Heart left ventricle (tissue), 16 donors: ENCODE measurements around the gene CILP2. TPM values are rescaled to one million over a fixed set of nuclear protein-coding genes. Genes with fewer than 3 reads are reported as not detected.
A peak's percentile ranks its signal among the peaks of the same experiment; 100 is the strongest.

Experiments used
- ATAC-seq, 4 donors: fragments of 200-7000 bp; cut with Tn5 transposase; one replicate each; pipeline ENCODE4 v1.9.1; 2020 to 2022; ENCODE audit warnings: moderate library complexity in 4 of 4, mild to moderate bottlenecking in 3 of 4, moderate number of reproducible peaks in 1 of 4
- DNase-seq, 5 donors: peaks; one replicate each; pipeline ENCODE4 v3.0.0-alpha.2; 2020
- H3K27ac ChIP-seq, 12 donors: fragments of 200-600 bp; sonication (generic) in 4 of 12; one replicate each; pipeline versions ENCODE4 v1.5.0 to v1.8.0; 2016 to 2022; ENCODE audit warnings: mild to moderate bottlenecking in 2 of 12
- H3K27me3 ChIP-seq, 9 donors: fragments of 200-600 bp; sonication (generic) in 2 of 9; one replicate each; pipeline versions ENCODE4 v1.5.1 to v1.8.0; 2016 to 2022; ENCODE audit warnings: mild to moderate bottlenecking in 3 of 9
- H3K36me3 ChIP-seq, 9 donors: fragments of 200-600 bp; sonication (generic) in 2 of 9; one replicate each; pipeline versions ENCODE4 v1.5.0 to v1.8.0; 2018 to 2022; ENCODE audit warnings: mild to moderate bottlenecking in 2 of 9
- H3K4me1 ChIP-seq, 12 donors: fragments of 200-600 bp; sonication (generic) in 4 of 12; one replicate each; pipeline versions ENCODE4 v1.5.0 to v1.8.0; 2016 to 2022; ENCODE audit warnings: mild to moderate bottlenecking in 3 of 12
- H3K4me3 ChIP-seq, 12 donors: fragments of 200-600 bp; sonication (generic) in 4 of 12; one replicate each; pipeline versions ENCODE4 v1.5.0 to v1.8.0; 2017 to 2022; ENCODE audit warnings: mild to moderate bottlenecking in 9 of 12, moderate library complexity in 4 of 12
- H3K9me3 ChIP-seq, 12 donors: fragments of 200-600 bp; sonication (generic) in 4 of 12; one replicate each; pipeline versions ENCODE4 v1.5.0 to v1.8.0; 2016 to 2022; ENCODE audit warnings: mild to moderate bottlenecking in 1 of 12
- CTCF ChIP-seq, 12 donors: fragments of 200-600 bp; sonication (generic) in 4 of 12; IDR thresholded peaks; one replicate each; pipeline versions ENCODE4 v1.5.0 to v1.8.0; 2018 to 2022; ENCODE audit warnings: antibody characterized with exemption in 12 of 12, mild to moderate bottlenecking in 5 of 12
- POLR2A ChIP-seq, 2 donors: fragments of 450-650 bp; IDR thresholded peaks; one replicate each; pipeline ENCODE4 v1.6.1; 2017; ENCODE audit warnings: antibody characterized with exemption in 2 of 2, mild to moderate bottlenecking in 2 of 2, moderate library complexity in 2 of 2
- WGBS, 4 donors: extraction: QIAGEN DNeasy Blood & Tissue Kit in 2 of 4; methylation state at CpG; one replicate each; pipeline versions ENCODE4 v1.1.5 to v1.1.7; 2013 to 2018; 5-methylcytosine and 5-hydroxymethylcytosine counted together
- intact Hi-C, 10 donors: fragments of 100-400 bp; cut with DNase I; formaldehyde crosslinking; loops; one replicate each; pipeline versions ENCODE4 v1.11.1 to v1.14.2; 2022
- polyA plus RNA-seq, 2 donors: library from polyadenylated mRNA; stranded (reverse); fragments of 200-250 nt; gene quantifications; one replicate each; pipeline ENCODE4 v1.2.3, GENCODE V29; 2013
- total RNA-seq, 9 donors: library from RNA; depleted of rRNA in 2 of 9; stranded (reverse); fragments of >200 nt in 2 of 9; fragmentation: NEBNext Ultra II Directional in 3 of 9; extraction: Animal tissue kit (Norgen Biotek cat#: 25700) in 3 of 9; gene quantifications; one replicate each; pipeline versions ENCODE4 v1.1.0 to v1.2.4, GENCODE V29; 2016 to 2023
- donor health status: ischemic (EF 13 %, LVEDD 7.1; RV severe dilation, severe dysfunction).
- donor health status: healthy with polysubstance abuse.
- donor health status: DM: no; HTN: yes; CAD: no.
- donor health status: DM: no; HTN: no; CAD: no.
- donor health status: ischemic (EF 25% LVEDD 6.9; RV normal size, moderate dysfunction).
- donor health status: ischemic (EF 25% LVEDD 5.7; RV mildly dilated, moderate dysfunction).
- donor health status: healthy.
- donor health status: DM: yes; HTN: yes; CAD: no.
- donor health status: ischemic (EF 35%, LVEDD 5.7; RV mildly dilated, moderate dysfunction).
- donor health status: nonischemic (EF 11% LVEDD 7.7; RV severe dilation, severe dysfunction).
- donor health status: DM: yes; HTN: yes; CAD: no.
- donor health status: PGD.
- donor health status: ischemic (EF 29% LVEDD 5.4; RV normal size, mild dysfunction).
- donor health status: nonischemic (EF 23%, LVEDD 6.1; RV moderate dilation, normal function).

The CILP2 gene
- total and polyA plus RNA-seq, 11 donors, result 0.07 to 0.61 (median 0.22) TPM; not detected in 2

- WGBS, 4 donors, result 81 to 92% (median 88%) methylated on average over 12 of the region's 12 CpGs
- Histone ChIP-seq H3K27ac (no peak overlapping the region), H3K4me3 (no peak overlapping the region), H3K27me3 (no peaks in the 10 kb centered on the region), H3K9me3 (no peaks in the 10 kb centered on the region), H3K36me3 (peaks cover 0 to 67% (median 56%) of the 10 kb centered on the region in 9 donors), H3K4me1 (no peaks in the 10 kb centered on the region)
- ATAC-seq (no peak), DNase-seq (no peak)
- intact Hi-C loops, result no loop called here
- no peak for TF ChIP-seq POLR2A (IDR thresholded peaks at IDR 0.05)
- no peak for TF ChIP-seq CTCF (IDR thresholded peaks at IDR 0.05)
Observed at GRCh38 chr19:19506592-19506991, 31.5 kb upstream of the CILP2 start.

GRCh38 chr19:19507354-19507753 lies 30.7 kb upstream of the CILP2 start:
- H3K4me3 ChIP-seq, result no peak overlapping the region
- H3K4me1 ChIP-seq, result no peaks in the 10 kb centered on the region
- H3K27me3 ChIP-seq, result no peaks in the 10 kb centered on the region
- H3K27ac ChIP-seq, result no peak overlapping the region
- WGBS, 4 donors, result 84 to 90% (median 87%) methylated on average over 8 of the region's 8 CpGs
- TF ChIP-seq CTCF (IDR thresholded peaks at IDR 0.05), result no peak
- TF ChIP-seq POLR2A (IDR thresholded peaks at IDR 0.05), result no peak
- intact Hi-C loops, result no loop called here
- ATAC-seq, result peak in 1 of 4 donors; percentile 10
- no peak for DNase-seq
- peaks cover 0 to 59% (median 49%) of the 10 kb centered on the region in 9 donors for H3K36me3 ChIP-seq
- H3K9me3 ChIP-seq, result no peaks in the 10 kb centered on the region

GRCh38 chr19:19508217-19508616 lies 29.8 kb upstream of the CILP2 start:
- Histone ChIP-seq H3K27ac (no peak overlapping the region), H3K9me3 (no peaks in the 10 kb centered on the region), H3K4me1 (no peaks in the 10 kb centered on the region), H3K27me3 (no peaks in the 10 kb centered on the region), H3K4me3 (no peak overlapping the region), H3K36me3 (peaks cover 0 to 50% (median 40%) of the 10 kb centered on the region in 9 donors)
- intact Hi-C loops, result no loop called here
- TF ChIP-seq POLR2A (IDR thresholded peaks at IDR 0.05), result no peak
- TF ChIP-seq CTCF (IDR thresholded peaks at IDR 0.05), result no peak
- WGBS, 4 donors, result 83 to 91% (median 86%) methylated on average over 9 to 11 of the region's 11 CpGs
- peak in 1 of 4 donors; percentile 6 for ATAC-seq
- DNase-seq, result no peak

GRCh38 chr19:19510432-19510831 lies 27.6 kb upstream of the CILP2 start:
- ATAC-seq (no peak), DNase-seq (no peak)
- H3K9me3 ChIP-seq, result peaks cover 0 to 5% (median 0%) of the 10 kb centered on the region in 12 donors
- H3K27ac ChIP-seq, result no peak overlapping the region
- no peak overlapping the region for H3K4me3 ChIP-seq
- no peaks in the 10 kb centered on the region for H3K27me3 ChIP-seq
- H3K36me3 ChIP-seq, result peaks cover 0 to 31% (median 18%) of the 10 kb centered on the region in 9 donors
- 33 to 46% (median 37%) methylated on average over 6 of the region's 6 CpGs for WGBS, 4 donors
- peaks cover 0 to 16% (median 4%) of the 10 kb centered on the region in 12 donors for H3K4me1 ChIP-seq
- intact Hi-C loops, result no loop called here
- TF ChIP-seq CTCF (IDR thresholded peaks at IDR 0.05) (no peak), POLR2A (IDR thresholded peaks at IDR 0.05) (no peak)
